HG02884 (cell line): ENCODE measurements around the gene EXD3.

Experiments
- ATAC-seq: cut with Tn5 transposase; IDR thresholded peaks from one replicate; pipeline ENCODE4 v1.9.1; 2021; ENCODE audit warnings: mild to moderate bottlenecking, moderate library complexity; ENCODE audit not compliant: unreplicated experiment

The EXD3 gene

GRCh38 chr9:137319739-137320551 lies 103.0 kb downstream of the EXD3 start:
- no peak for ATAC-seq

- no peak for ATAC-seq
Observed at GRCh38 chr9:137319011-137319738, 103.8 kb downstream of the EXD3 start.

- no peak for ATAC-seq
Observed at GRCh38 chr9:137318602-137319001, 104.4 kb downstream of the EXD3 start.

- no peak for ATAC-seq
Observed at GRCh38 chr9:137317718-137318511, 105.0 kb downstream of the EXD3 start.

- no peak for ATAC-seq
Observed at GRCh38 chr9:137317021-137317717, 105.8 kb downstream of the EXD3 start.

GRCh38 chr9:137316012-137316981 lies 106.7 kb downstream of the EXD3 start:
- ATAC-seq: no peak

- no peak for ATAC-seq
Observed at GRCh38 chr9:137315581-137316011, 107.4 kb downstream of the EXD3 start.

- no peak for ATAC-seq
Observed at GRCh38 chr9:137314561-137315560, 108.1 kb downstream of the EXD3 start.

GRCh38 chr9:137313956-137314560 lies 108.9 kb downstream of the EXD3 start:
- ATAC-seq: no peak

- ATAC-seq: no peak
Observed at GRCh38 chr9:137313326-137313936, 109.5 kb downstream of the EXD3 start.

GRCh38 chr9:137312852-137313325 lies 110.1 kb downstream of the EXD3 start:
- ATAC-seq: no peak

GRCh38 chr9:137311986-137312851 lies 110.7 kb downstream of the EXD3 start:
- no peak for ATAC-seq

GRCh38 chr9:137311171-137311985 lies 111.6 kb downstream of the EXD3 start:
- no peak for ATAC-seq

GRCh38 chr9:137310189-137311052 lies 112.5 kb downstream of the EXD3 start:
- ATAC-seq: no peak
